ENCODE measurements around the gene CCDC171. TPM values are rescaled to one million over a fixed set of nuclear protein-coding genes. Genes with fewer than 3 reads are reported as not detected.

CCDC171 gene
- total and polyA plus RNA-seq, 2 of the 13 experiments (the other 11 are each of a cell fraction or from before 2014, with no cell fraction given) = 0.95 to 2.5 TPM

DNA sequence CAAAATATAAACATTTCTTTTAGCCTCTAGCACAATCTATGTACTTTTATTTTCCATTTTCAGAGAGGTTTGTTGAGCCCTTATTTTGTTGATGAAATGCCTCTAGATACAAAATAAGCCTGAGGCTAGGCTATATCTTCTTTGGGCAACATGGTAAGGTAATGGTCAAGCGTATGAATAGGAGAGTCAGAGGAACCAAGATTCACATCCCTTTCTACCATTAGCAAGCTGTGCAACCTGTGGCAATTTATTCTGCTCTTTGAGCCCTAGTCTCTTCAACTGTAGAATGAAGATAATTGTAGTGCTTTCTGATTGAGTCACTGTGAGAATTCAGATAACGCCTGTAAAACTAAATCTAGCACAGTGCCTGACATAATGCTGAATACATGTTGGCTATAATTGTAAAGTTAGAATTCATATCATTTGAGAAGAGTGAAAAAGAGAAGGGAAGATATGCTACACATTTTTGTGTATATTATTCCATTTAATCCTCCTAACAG lies 412.5 kb downstream of the CCDC171 start:
- no TSS peak for BruUV-seq (replicated peaks)
- H3K36me3 ChIP-seq (replicated peaks in 1 of 2; ENCODE audit: control insufficient read depth in 1 of 2, insufficient read depth in 2 of 2, low read length in 2 of 2) = no peaks in the 10 kb centered on the region

More for the DNA sequence above, 412.5 kb downstream of the CCDC171 start:
- ChIA-PET CTCF (ENCODE audit: low intra/inter-chr PET ratio, low total read pairs) (no interaction called here), POLR2A (no interaction called here)
- no peak overlapping the region for H3K9ac ChIP-seq (ENCODE audit: insufficient read depth, low read depth, low read length)
- in situ Hi-C loops (cut with HindIII; ENCODE audit: extremely low pct_ligation_motif_present, low pct_unique_long_range_greater_than_20kb) (no loop called here), intact Hi-C loops (cut with micrococcal nuclease; ENCODE audit: unreplicated experiment) (no loop called here)
- no peaks in the 10 kb centered on the region for H3K27me3 ChIP-seq (ENCODE audit: control insufficient read depth in 1 of 2, insufficient read depth in 2 of 2, low read length in 2 of 2)
- no peaks in the 10 kb centered on the region for H3K79me2 ChIP-seq (ENCODE audit: insufficient read depth, low read length)
- WGBS (ENCODE audit: low lambda C conversion rate) = 66% methylated on average over 2 of the region's 2 CpGs
- no peaks in the 10 kb centered on the region for H4K20me1 ChIP-seq (ENCODE audit: insufficient read depth, low read length)
- H3K4me1 ChIP-seq (ENCODE audit: insufficient read depth, low read length) = no peaks in the 10 kb centered on the region
- no peak overlapping the region for H3K4me3 ChIP-seq (replicated peaks in 1 of 3; ENCODE audit: insufficient read depth in 1 of 3, low read depth in 2 of 3, low read length in 3 of 3)
- FAIRE-seq (no peak), ATAC-seq (no peak), DNase-seq (ENCODE audit: low spot score) (no peak)
- H3K4me2 ChIP-seq (ENCODE audit: low read depth, low read length) = no peak overlapping the region
- no peaks in the 10 kb centered on the region for H3K9me3 ChIP-seq (ENCODE audit: low read length)
- no peak overlapping the region for H3K27ac ChIP-seq (ENCODE audit: extremely low read length, insufficient read depth, low read length)
- H2AFZ ChIP-seq (ENCODE audit: low read length) = no peak overlapping the region
- TF ChIP-seq MAF1 (CRISPR knock-in tag; IDR thresholded peaks at IDR 0.05; ENCODE audit: borderline replicate concordance) (no peak), ZNF552 (CRISPR knock-in tag; IDR thresholded peaks at IDR 0.05; ENCODE audit: borderline replicate concordance) (no peak), SNRNP70 (IDR thresholded peaks at IDR 0.05; ENCODE audit: low read depth, low read length) (no peak), DMAP1 (CRISPR knock-in tag; IDR thresholded peaks at IDR 0.05) (no peak), CHCHD3 (CRISPR knock-in tag; IDR thresholded peaks at IDR 0.05) (no peak), GLI4 (CRISPR knock-in tag; IDR thresholded peaks at IDR 0.05; ENCODE audit: borderline replicate concordance) (no peak)
- TF ChIP-seq, protein P1, sequence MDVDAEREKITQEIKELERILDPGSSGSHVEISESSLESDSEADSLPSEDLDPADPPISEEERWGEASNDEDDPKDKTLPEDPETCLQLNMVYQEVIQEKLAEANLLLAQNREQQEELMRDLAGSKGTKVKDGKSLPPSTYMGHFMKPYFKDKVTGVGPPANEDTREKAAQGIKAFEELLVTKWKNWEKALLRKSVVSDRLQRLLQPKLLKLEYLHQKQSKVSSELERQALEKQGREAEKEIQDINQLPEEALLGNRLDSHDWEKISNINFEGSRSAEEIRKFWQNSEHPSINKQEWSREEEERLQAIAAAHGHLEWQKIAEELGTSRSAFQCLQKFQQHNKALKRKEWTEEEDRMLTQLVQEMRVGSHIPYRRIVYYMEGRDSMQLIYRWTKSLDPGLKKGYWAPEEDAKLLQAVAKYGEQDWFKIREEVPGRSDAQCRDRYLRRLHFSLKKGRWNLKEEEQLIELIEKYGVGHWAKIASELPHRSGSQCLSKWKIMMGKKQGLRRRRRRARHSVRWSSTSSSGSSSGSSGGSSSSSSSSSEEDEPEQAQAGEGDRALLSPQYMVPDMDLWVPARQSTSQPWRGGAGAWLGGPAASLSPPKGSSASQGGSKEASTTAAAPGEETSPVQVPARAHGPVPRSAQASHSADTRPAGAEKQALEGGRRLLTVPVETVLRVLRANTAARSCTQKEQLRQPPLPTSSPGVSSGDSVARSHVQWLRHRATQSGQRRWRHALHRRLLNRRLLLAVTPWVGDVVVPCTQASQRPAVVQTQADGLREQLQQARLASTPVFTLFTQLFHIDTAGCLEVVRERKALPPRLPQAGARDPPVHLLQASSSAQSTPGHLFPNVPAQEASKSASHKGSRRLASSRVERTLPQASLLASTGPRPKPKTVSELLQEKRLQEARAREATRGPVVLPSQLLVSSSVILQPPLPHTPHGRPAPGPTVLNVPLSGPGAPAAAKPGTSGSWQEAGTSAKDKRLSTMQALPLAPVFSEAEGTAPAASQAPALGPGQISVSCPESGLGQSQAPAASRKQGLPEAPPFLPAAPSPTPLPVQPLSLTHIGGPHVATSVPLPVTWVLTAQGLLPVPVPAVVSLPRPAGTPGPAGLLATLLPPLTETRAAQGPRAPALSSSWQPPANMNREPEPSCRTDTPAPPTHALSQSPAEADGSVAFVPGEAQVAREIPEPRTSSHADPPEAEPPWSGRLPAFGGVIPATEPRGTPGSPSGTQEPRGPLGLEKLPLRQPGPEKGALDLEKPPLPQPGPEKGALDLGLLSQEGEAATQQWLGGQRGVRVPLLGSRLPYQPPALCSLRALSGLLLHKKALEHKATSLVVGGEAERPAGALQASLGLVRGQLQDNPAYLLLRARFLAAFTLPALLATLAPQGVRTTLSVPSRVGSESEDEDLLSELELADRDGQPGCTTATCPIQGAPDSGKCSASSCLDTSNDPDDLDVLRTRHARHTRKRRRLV (CRISPR knock-in tag; IDR thresholded peaks at IDR 0.05) = no peak

All from HepG2 (cell line).